Measurements from ENCODE around the gene TBCB. TPM values are rescaled to one million over a fixed set of nuclear protein-coding genes. Genes with fewer than 3 reads are reported as not detected.
A peak's percentile ranks its signal among the peaks of the same experiment; 100 is the strongest.

TBCB gene
- total and polyA plus RNA-seq, 7 experiments from 2014 or later, result 72.8 to 174 (median 125) TPM

- H3K36me3 ChIP-seq (ENCODE audit: control insufficient read depth in 2 of 3, insufficient read depth in 3 of 3, low read length in 3 of 3), result peaks cover 0 to 31% (median 0%) of the 10 kb centered on the region in 3 experiments
- ATAC-seq (peak; percentile 44), DNase-seq (no peak)
- H3K4me1 ChIP-seq (ENCODE audit: control insufficient read depth in 2 of 2, insufficient read depth in 2 of 2, low read length in 2 of 2), result no peaks in the 10 kb centered on the region
- H3K4me3 ChIP-seq (ENCODE audit: low read length), result no peak within 1 kb of the TSS
- POLR2A ChIA-PET, result no interaction called here
- H3K4me1 Mint-ChIP-seq, result peaks cover 0 to 13% (median 4%) of the 10 kb centered on the region in 7 donors
- H3K27ac ChIP-seq (ENCODE audit: low read depth, low read length), result no peak within 1 kb of the TSS
- no peaks in the 10 kb centered on the region for H3K9me3 ChIP-seq (ENCODE audit: control insufficient read depth in 2 of 3, low read length in 3 of 3)
- no peaks in the 10 kb centered on the region for H3K27me3 Mint-ChIP-seq
- no peaks in the 10 kb centered on the region for H3K27me3 ChIP-seq (ENCODE audit: control insufficient read depth in 2 of 2, insufficient read depth in 2 of 2, low read length in 2 of 2)
- peaks cover 0 to 22% (median 11%) of the 10 kb centered on the region in 5 donors for H3K36me3 Mint-ChIP-seq
- intact Hi-C loops (cut with micrococcal nuclease), result no loop called here
- H3K27ac Mint-ChIP-seq, result peak within 1 kb of the TSS in 2 of 9 donors; percentile 3 to 32
- CTCF ChIA-PET, result interaction anchor here (1.0 to 1.8 kb wide), 2 partner anchors 17 to 23 kb away, joined by 4 to 6 read pairs; no protein-coding TSS in a partner anchor
- no peaks in the 10 kb centered on the region for H3K9me3 Mint-ChIP-seq
- H3K4me3 Mint-ChIP-seq, result no peak within 1 kb of the TSS
These were observed 37.3 kb downstream of the TBCB start, which contains the start of gene COX7A1 for GRCh38 chr19:36152352-36153091. TSS of gene COX7A1 (minus strand) at chr19:36152447. CDS start at chr19:36152407, 40 bp downstream.

- Histone ChIP-seq H3K4me3 (ENCODE audit: low read length) (no peak overlapping the region), H3K36me3 (ENCODE audit: control insufficient read depth in 2 of 3, insufficient read depth in 3 of 3, low read length in 3 of 3) (peaks cover 0 to 28% (median 0%) of the 10 kb centered on the region in 3 experiments), H3K4me1 (ENCODE audit: control insufficient read depth in 2 of 2, insufficient read depth in 2 of 2, low read length in 2 of 2) (no peaks in the 10 kb centered on the region), H3K9me3 (ENCODE audit: control insufficient read depth in 2 of 3, low read length in 3 of 3) (no peaks in the 10 kb centered on the region), H3K27me3 (ENCODE audit: control insufficient read depth in 2 of 2, insufficient read depth in 2 of 2, low read length in 2 of 2) (no peaks in the 10 kb centered on the region), H3K27ac (ENCODE audit: low read depth, low read length) (no peak overlapping the region)
- H3K27me3 Mint-ChIP-seq, result no peaks in the 10 kb centered on the region
- ChIA-PET CTCF (interaction anchor here (1.0 to 1.8 kb wide), 2 partner anchors 17 to 24 kb away, joined by 4 to 6 read pairs; no protein-coding TSS in a partner anchor), POLR2A (interaction anchor here (1.1 kb wide), 1 partner anchor 13 kb away, joined by 3 read pairs; the partner anchor contains the start of gene CAPNS1)
- no peak overlapping the region for H3K4me3 Mint-ChIP-seq
- intact Hi-C loops (cut with micrococcal nuclease), result no loop called here
- no peak for ATAC-seq
- peaks cover 0 to 11% (median 4%) of the 10 kb centered on the region in 7 donors for H3K4me1 Mint-ChIP-seq
- peaks cover 0 to 17% (median 10%) of the 10 kb centered on the region in 5 donors for H3K36me3 Mint-ChIP-seq
- DNase-seq, result no peak
- H3K9me3 Mint-ChIP-seq, result no peaks in the 10 kb centered on the region
- H3K27ac Mint-ChIP-seq, result peak overlapping the region in 1 of 9 donors; percentile 32
These were observed 37.9 kb downstream of the TBCB start for GRCh38 chr19:36153126-36153525.

- H3K4me1 ChIP-seq (ENCODE audit: control insufficient read depth in 2 of 2, insufficient read depth in 2 of 2, low read length in 2 of 2), result no peaks in the 10 kb centered on the region
- no peak overlapping the region for H3K4me3 Mint-ChIP-seq
- peaks cover 0 to 5% (median 0%) of the 10 kb centered on the region in 5 donors for H3K36me3 Mint-ChIP-seq
- no peaks in the 10 kb centered on the region for H3K27me3 Mint-ChIP-seq
- DNase-seq, result no peak
- H3K9me3 Mint-ChIP-seq, result no peaks in the 10 kb centered on the region
- intact Hi-C loops (cut with micrococcal nuclease), result no loop called here
- no peaks in the 10 kb centered on the region for H3K36me3 ChIP-seq (ENCODE audit: control insufficient read depth in 2 of 3, insufficient read depth in 3 of 3, low read length in 3 of 3)
- ATAC-seq, result no peak
- no peak overlapping the region for H3K4me3 ChIP-seq (ENCODE audit: low read length)
- POLR2A ChIA-PET, result no interaction called here
- no peaks in the 10 kb centered on the region for H3K9me3 ChIP-seq (ENCODE audit: control insufficient read depth in 2 of 3, low read length in 3 of 3)
- H3K4me1 Mint-ChIP-seq, result no peaks in the 10 kb centered on the region
- H3K27ac ChIP-seq (ENCODE audit: low read depth, low read length), result no peak overlapping the region
- no peaks in the 10 kb centered on the region for H3K27me3 ChIP-seq (ENCODE audit: control insufficient read depth in 2 of 2, insufficient read depth in 2 of 2, low read length in 2 of 2)
- CTCF ChIA-PET, result no interaction called here
- H3K27ac Mint-ChIP-seq, result peak overlapping the region in 1 of 9 donors; percentile 21
These were observed 45.7 kb downstream of the TBCB start for GRCh38 chr19:36160821-36161596.

DNA sequence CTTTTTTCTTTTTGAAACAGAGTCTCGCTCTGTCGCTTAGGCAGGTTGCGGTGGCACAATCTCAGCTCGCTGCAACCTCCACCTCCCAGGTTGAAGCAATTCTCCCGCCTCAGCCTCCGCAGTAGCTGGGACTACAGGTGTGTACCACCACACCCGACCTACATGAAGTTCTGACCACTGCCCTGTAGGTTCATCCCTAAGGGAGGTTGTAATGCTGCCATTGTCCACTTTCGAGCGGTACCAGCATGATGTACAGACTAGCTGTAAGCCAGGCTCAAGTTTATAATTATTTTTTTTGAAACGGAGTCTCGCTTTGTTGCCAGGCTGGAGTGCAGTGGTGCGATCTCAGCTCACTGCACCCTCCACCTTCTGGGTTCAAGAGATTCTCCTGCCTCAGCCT, 48.5 kb downstream of the TBCB start:
- ChIA-PET POLR2A (interaction anchor here (0.6 kb wide), 1 partner anchor 407 kb away, joined by 5 read pairs; no protein-coding TSS in a partner anchor), CTCF (no interaction called here)
- H3K27me3 ChIP-seq (ENCODE audit: control insufficient read depth in 2 of 2, insufficient read depth in 2 of 2, low read length in 2 of 2), result no peaks in the 10 kb centered on the region
- ATAC-seq (no peak), DNase-seq (no peak)
- Mint-ChIP-seq H3K4me3 (no peak overlapping the region), H3K9me3 (no peaks in the 10 kb centered on the region), H3K4me1 (no peaks in the 10 kb centered on the region), H3K36me3 (peaks cover 0 to 5% (median 0%) of the 10 kb centered on the region in 5 donors), H3K27ac (no peak overlapping the region), H3K27me3 (no peaks in the 10 kb centered on the region)
- H3K4me1 ChIP-seq (ENCODE audit: control insufficient read depth in 2 of 2, insufficient read depth in 2 of 2, low read length in 2 of 2), result no peaks in the 10 kb centered on the region
- H3K36me3 ChIP-seq (ENCODE audit: control insufficient read depth in 2 of 3, insufficient read depth in 3 of 3, low read length in 3 of 3), result no peaks in the 10 kb centered on the region
- intact Hi-C loops (cut with micrococcal nuclease), result no loop called here
- no peak overlapping the region for H3K4me3 ChIP-seq (ENCODE audit: low read length)
- no peaks in the 10 kb centered on the region for H3K9me3 ChIP-seq (ENCODE audit: control insufficient read depth in 2 of 3, low read length in 3 of 3)
- H3K27ac ChIP-seq (ENCODE audit: low read depth, low read length), result no peak overlapping the region

DNA sequence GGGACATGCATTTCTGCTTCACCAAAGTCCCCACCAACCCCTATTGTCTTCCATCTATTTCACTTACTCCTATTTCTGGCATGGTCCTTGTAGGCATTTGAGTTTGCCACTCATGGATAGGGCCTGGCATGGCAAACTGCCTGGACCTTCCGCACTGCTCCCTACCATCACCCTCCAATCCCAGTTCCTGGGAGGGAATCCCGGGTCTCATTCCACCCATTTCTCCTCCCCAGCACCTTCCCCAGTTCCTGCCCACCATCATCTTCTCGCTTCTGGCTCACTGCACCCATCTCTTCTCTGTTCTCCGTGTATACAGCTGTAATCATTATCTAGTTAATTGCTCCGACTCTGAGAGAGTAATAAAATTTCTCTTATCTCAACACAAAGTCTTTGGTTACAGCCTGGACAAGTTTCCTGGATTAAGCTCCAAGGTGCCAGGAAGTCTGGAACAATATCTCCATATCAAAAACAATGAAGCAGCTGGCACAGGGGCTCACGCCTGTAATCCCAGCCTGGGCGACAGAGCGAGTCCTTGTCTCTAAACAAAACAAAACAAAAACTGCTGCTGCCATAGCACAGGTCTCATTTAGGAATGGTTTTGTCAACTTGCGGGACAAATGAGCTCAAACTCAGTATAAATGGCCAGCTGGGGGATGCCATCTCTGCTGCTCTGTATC, 54.0 kb downstream of the TBCB start:
- H3K4me3 Mint-ChIP-seq, result no peak overlapping the region
- no peak overlapping the region for H3K27ac ChIP-seq (ENCODE audit: low read depth, low read length)
- no peaks in the 10 kb centered on the region for H3K9me3 Mint-ChIP-seq
- H3K4me1 ChIP-seq (ENCODE audit: control insufficient read depth in 2 of 2, insufficient read depth in 2 of 2, low read length in 2 of 2), result no peaks in the 10 kb centered on the region
- intact Hi-C loops (cut with micrococcal nuclease), result loop anchor here in 1 of 2 donors (2.0 kb wide), 1 partner anchor 44 kb away; no protein-coding TSS in a partner anchor
- no peaks in the 10 kb centered on the region for H3K27me3 ChIP-seq (ENCODE audit: control insufficient read depth in 2 of 2, insufficient read depth in 2 of 2, low read length in 2 of 2)
- ATAC-seq, result no peak
- DNase-seq, result no peak
- H3K9me3 ChIP-seq (ENCODE audit: control insufficient read depth in 2 of 3, low read length in 3 of 3), result no peaks in the 10 kb centered on the region
- peak overlapping the region in 2 of 9 donors; percentile 6 to 18 for H3K27ac Mint-ChIP-seq
- CTCF ChIA-PET, result interaction anchor here (0.9 to 7.9 kb wide), 4 partner anchors 16 to 115 kb away, joined by 3 to 100 read pairs (median 5); partner anchors contain the start of genes COX7A1 and THAP8
- POLR2A ChIA-PET, result interaction anchor here (1.9 kb wide), 1 partner anchor 41 kb away, joined by 13 read pairs; no protein-coding TSS in a partner anchor
- no peak overlapping the region for H3K4me3 ChIP-seq (ENCODE audit: low read length)
- H3K36me3 Mint-ChIP-seq, result no peaks in the 10 kb centered on the region
- H3K36me3 ChIP-seq (ENCODE audit: control insufficient read depth in 2 of 3, insufficient read depth in 3 of 3, low read length in 3 of 3), result no peaks in the 10 kb centered on the region
- H3K27me3 Mint-ChIP-seq, result no peaks in the 10 kb centered on the region
- H3K4me1 Mint-ChIP-seq, result peaks cover 0 to 5% (median 0%) of the 10 kb centered on the region in 7 donors

GRCh38 chr19:36172852-36173251, 57.6 kb downstream of the TBCB start:
- no peaks in the 10 kb centered on the region for H3K27me3 ChIP-seq (ENCODE audit: control insufficient read depth in 2 of 2, insufficient read depth in 2 of 2, low read length in 2 of 2)
- H3K4me3 Mint-ChIP-seq, result no peak overlapping the region
- intact Hi-C loops (cut with micrococcal nuclease), result loop anchor here in 1 of 2 donors (5.0 kb wide), 1 partner anchor 481 kb away; no protein-coding TSS in a partner anchor
- peaks cover 0 to 5% (median 0%) of the 10 kb centered on the region in 7 donors for H3K4me1 Mint-ChIP-seq
- H3K27ac Mint-ChIP-seq, result no peak overlapping the region
- H3K27me3 Mint-ChIP-seq, result no peaks in the 10 kb centered on the region
- H3K36me3 ChIP-seq (ENCODE audit: control insufficient read depth in 2 of 3, insufficient read depth in 3 of 3, low read length in 3 of 3), result no peaks in the 10 kb centered on the region
- no peaks in the 10 kb centered on the region for H3K36me3 Mint-ChIP-seq
- no peak for DNase-seq
- no peak overlapping the region for H3K27ac ChIP-seq (ENCODE audit: low read depth, low read length)
- ChIA-PET CTCF (interaction anchor here (0.7 to 7.9 kb wide), 2 partner anchors 45 to 204 kb away, joined by 3 to 100 read pairs; no protein-coding TSS in a partner anchor), POLR2A (no interaction called here)
- no peak for ATAC-seq
- H3K4me3 ChIP-seq (ENCODE audit: low read length), result no peak overlapping the region
- no peaks in the 10 kb centered on the region for H3K9me3 ChIP-seq (ENCODE audit: control insufficient read depth in 2 of 3, low read length in 3 of 3)
- H3K9me3 Mint-ChIP-seq, result no peaks in the 10 kb centered on the region
- H3K4me1 ChIP-seq (ENCODE audit: control insufficient read depth in 2 of 2, insufficient read depth in 2 of 2, low read length in 2 of 2), result no peaks in the 10 kb centered on the region

Data from naive thymus-derived CD4-positive, alpha-beta T cell (primary cell).